HG03108 (cell line): ENCODE results near the gene DPEP2.
"Not testable (repeated sequence)": the region's sequence is repeated elsewhere in the genome, so short reads cannot be mapped to it uniquely, and the experiment has no call there.

Experiments used
- ATAC-seq: cut with Tn5 transposase; IDR thresholded peaks from one replicate; pipeline ENCODE4 v1.9.1; 2021; ENCODE audit warnings: moderate library complexity; ENCODE audit not compliant: unreplicated experiment

The DPEP2 gene

GRCh38 chr16:67939507-67940445, 59.5 kb downstream of the DPEP2 start:
- ATAC-seq = no peak

GRCh38 chr16:67937713-67938112, 61.6 kb downstream of the DPEP2 start:
- not testable (repeated sequence) for ATAC-seq
